HepG2 (cell line): ENCODE results near the gene NOXA1. TPM values are rescaled to one million over a fixed set of nuclear protein-coding genes. Genes with fewer than 3 reads are reported as not detected.

Source experiments
- CBX2 ChIP-seq, 2 experiments: fragments of 200-600 bp in 1 of 2; sonication (generic); formaldehyde crosslinking in 1 of 2; IDR thresholded peaks; 2 replicates each; pipeline versions ENCODE4 v1.7.0 to v1.8.1; 2018 to 2022; ENCODE audit warnings: low read depth in 2 of 2, low read length in 1 of 2, mild to moderate bottlenecking in 1 of 2, missing genetic modification reagents in 1 of 2
- HNF4A ChIP-seq: sonication (generic); formaldehyde crosslinking; IDR thresholded peaks from 2 replicates; pipeline ENCODE4 v1.4.0; 2020; ENCODE audit warnings: missing genetic modification reagents
- HOXA7 ChIP-seq: sonication (generic); formaldehyde crosslinking; IDR thresholded peaks from 2 replicates; pipeline ENCODE4 v1.8.1; 2022; ENCODE audit warnings: mild to moderate bottlenecking, missing genetic modification reagents, moderate library complexity
- NFATC3 ChIP-seq: sonication (generic); formaldehyde crosslinking; IDR thresholded peaks from 2 replicates; pipeline ENCODE4 v1.5.1; 2020; ENCODE audit warnings: mild to moderate bottlenecking, missing genetic modification reagents
- NFE2L2 ChIP-seq: fragments of 150-350 bp; IDR thresholded peaks from 2 replicates; pipeline ENCODE4 v1.6.1; 2014; ENCODE audit warnings: low read length
- PAXIP1 ChIP-seq: sonication (generic); formaldehyde crosslinking; conservative IDR thresholded peaks from 2 replicates; pipeline ENCODE4 v1.4.0; 2020; ENCODE audit warnings: mild to moderate bottlenecking, missing genetic modification reagents, moderate library complexity
- PCBP1 ChIP-seq: fragments of 200-400 bp; formaldehyde crosslinking; IDR thresholded peaks from 2 replicates; pipeline ENCODE4 v1.6.1; 2017; ENCODE audit warnings: mild to moderate bottlenecking, low read depth, low read length, borderline replicate concordance
- PCBP2 ChIP-seq: fragments of 200-400 bp; formaldehyde crosslinking; optimal IDR thresholded peaks from 2 replicates; pipeline ENCODE3; 2018; ENCODE audit warnings: low read length, low read depth; ENCODE audit not compliant: poor library complexity, severe bottlenecking
- PITX1 ChIP-seq: sonication (generic); formaldehyde crosslinking; IDR thresholded peaks from 2 replicates; pipeline ENCODE4 v1.5.1; 2020; ENCODE audit warnings: mild to moderate bottlenecking, missing genetic modification reagents
- SIX4 ChIP-seq: sonication (generic); formaldehyde crosslinking; IDR thresholded peaks from 2 replicates; pipeline ENCODE4 v1.4.0; 2020; ENCODE audit warnings: missing genetic modification reagents
- TFE3 ChIP-seq: IDR thresholded peaks from 2 replicates; pipeline ENCODE4 v1.6.1; 2016
- ZBTB37 ChIP-seq: sonication (generic); formaldehyde crosslinking; IDR thresholded peaks from 2 replicates; pipeline ENCODE4 v1.4.0; 2020; ENCODE audit warnings: mild to moderate bottlenecking, missing genetic modification reagents
- ZBTB38 ChIP-seq: sonication (generic); formaldehyde crosslinking; IDR thresholded peaks from 2 replicates; pipeline ENCODE4 v1.5.1; 2020; ENCODE audit warnings: mild to moderate bottlenecking, missing genetic modification reagents
- ZNF121 ChIP-seq: sonication (generic); formaldehyde crosslinking; IDR thresholded peaks from 2 replicates; pipeline ENCODE4 v1.5.0; 2020; ENCODE audit warnings: mild to moderate bottlenecking, missing genetic modification reagents
- ZNF253 ChIP-seq: sonication (generic); formaldehyde crosslinking; IDR thresholded peaks from 2 replicates; pipeline ENCODE4 v1.8.0; 2022; ENCODE audit warnings: mild to moderate bottlenecking, missing genetic modification reagents, borderline replicate concordance
- ZNF282 ChIP-seq: fragments of 450-650 bp; IDR thresholded peaks from 2 replicates; pipeline ENCODE4 v1.6.1; 2018; ENCODE audit not compliant: partially characterized antibody
- ZNF333 ChIP-seq: sonication (generic); formaldehyde crosslinking; IDR thresholded peaks from 2 replicates; pipeline ENCODE4 v1.4.0; 2020; ENCODE audit warnings: mild to moderate bottlenecking, missing genetic modification reagents, borderline replicate concordance
- ZNF883 ChIP-seq: sonication (generic); formaldehyde crosslinking; IDR thresholded peaks from 2 replicates; pipeline ENCODE4 v1.5.1; 2020; ENCODE audit warnings: mild to moderate bottlenecking, missing genetic modification reagents; ENCODE audit errors: not compliant biosample characterization
- ZSCAN21 ChIP-seq: sonication (generic); formaldehyde crosslinking; IDR thresholded peaks from 2 replicates; pipeline ENCODE4 v1.8.0; 2022; ENCODE audit warnings: mild to moderate bottlenecking, missing genetic modification reagents, moderate library complexity, borderline replicate concordance
- ZSCAN5A ChIP-seq: sonication (generic); formaldehyde crosslinking; IDR thresholded peaks from 2 replicates; pipeline ENCODE4 v1.8.0; 2022; ENCODE audit warnings: mild to moderate bottlenecking, missing genetic modification reagents, borderline replicate concordance
- polyA plus RNA-seq, 8 experiments: library from polyadenylated mRNA; depleted of rRNA in 3 of 8; stranded (reverse) in 7 of 8; unstranded in 1 of 8; fragments of >200 nt; fragmentation: Illumina TruSeq in 4 of 8; extraction: Trizol in 4 of 8; gene quantifications; 2 replicates each; pipeline versions ENCODE4 v1.2.1 to v1.2.3, GENCODE V29; 2011 to 2016; ENCODE audit warnings: low read depth in 4 of 8, missing spikeins in 1 of 8, mixed read lengths in 1 of 8; ENCODE audit not compliant: insufficient read depth in 1 of 8
- total RNA-seq, 5 experiments: library from RNA; depleted of rRNA; stranded (reverse); fragments of >200 nt; fragmentation: Illumina TruSeq; extraction: Trizol; gene quantifications; 2 replicates each; pipeline ENCODE4 v1.2.3, GENCODE V29; 2016; ENCODE audit warnings: low read depth in 1 of 5

Gene NOXA1
- total and polyA plus RNA-seq, 2 of the 13 experiments (the other 11 are each of a cell fraction or from before 2014, with no cell fraction given) = 0.78 to 1.2 TPM

GRCh38 chr9:137422604-137423513 lies at the start of gene NOXA1, which contains the start of gene EXD3 (continued):
- TF ChIP-seq ZNF121 (CRISPR knock-in tag) (peak; percentile 58; the same call in 1 of the 2 replicates), ZSCAN21 (CRISPR knock-in tag) (peak; percentile 29; the same call in 1 of the 2 replicates), ZSCAN5A (0 out of 2 replicates have a peak, but pooled peaks have one; percentile 35), TFE3 (CRISPR knock-in tag) (0 out of 2 replicates have a peak, but pooled peaks have one; percentile 22), ZNF883 (CRISPR knock-in tag) (no peak), HOXA7 (no peak), NFE2L2 (no peak), HNF4A (CRISPR knock-in tag) (peak; percentile 36), PCBP2 (no peak), PCBP1 (no peak), ZNF333 (CRISPR knock-in tag) (no peak), PITX1 (CRISPR knock-in tag) (0 out of 2 replicates have a peak, but pooled peaks have one; percentile 18), ZNF253 (CRISPR knock-in tag) (no peak), PAXIP1 (CRISPR knock-in tag) (no peak), ZBTB38 (CRISPR knock-in tag) (peak; percentile 27; the same call in 1 of the 2 replicates), CBX2 (IDR thresholded peaks at IDR 0.05; ENCODE audit: low read depth, low read length) (no peak), CBX2 (CRISPR knock-in tag; IDR thresholded peaks at IDR 0.05; ENCODE audit: low read depth) (no peak), ZBTB37 (no peak), NFATC3 (0 out of 2 replicates have a peak, but pooled peaks have one; percentile 33), ZNF282 (no peak), SIX4 (CRISPR knock-in tag) (0 out of 2 replicates have a peak, but pooled peaks have one; percentile 36)
